GM12878 (cell line): ENCODE measurements around the gene PDE7B. TPM values are rescaled to one million over a fixed set of nuclear protein-coding genes. Genes with fewer than 3 reads are reported as not detected.

ENCODE experiments used
- ATAC-seq: fragments of 200-7000 bp; cut with Tn5 transposase; 3 replicates; pipeline ENCODE4 v1.9.1; 2020; ENCODE audit warnings: mild to moderate bottlenecking, moderate library complexity
- BruUV-seq: library from RNA; stranded (reverse); fragments of 400-500 nt; replicated peaks from 2 replicates; lab custom pipeline; 2021; lab: Mats Ljungman, UMichigan
- CTCF ChIA-PET: fragments of 300-600 bp; sonication (Branson Sonifier 250); formaldehyde crosslinking; extraction: SDS; loops from one replicate; lab custom pipeline; 2021; ENCODE audit warnings: inconsistent platforms; lab: Yijun Ruan, JAX
- POLR2A ChIA-PET: fragments of 350-600 bp; formaldehyde crosslinking; extraction: SDS; loops from one replicate; lab custom pipeline; 2021; ENCODE audit warnings: inconsistent platforms; lab: Charles Lee
- RAD21 ChIA-PET: fragments of 300-600 bp; sonication (Branson Sonifier 250); formaldehyde crosslinking; loops from one replicate; lab custom pipeline; 2023; ENCODE audit warnings: antibody characterized with exemption; ENCODE audit not compliant: unreplicated experiment; lab: Charles Lee
- SMC1A ChIA-PET: fragments of 300-600 bp; sonication (Branson Sonifier 250); formaldehyde crosslinking; loops from one replicate; lab custom pipeline; 2023; ENCODE audit not compliant: unreplicated experiment, uncharacterized antibody; lab: Charles Lee
- DNase-seq: peaks from one replicate; pipeline ENCODE4 v3.0.0-alpha.2; 2011; ENCODE audit warnings: low read depth, low spot score
- FAIRE-seq: peaks from 3 replicates; lab custom pipeline; 2011; peaks lifted over from hg19 to GRCh38; lab: Jason Lieb, UNC
- H2AFZ ChIP-seq: 2 replicates; pipeline ENCODE4 v1.6.0; 2011; ENCODE audit warnings: low read depth, low read length, control low read depth; ENCODE audit not compliant: control insufficient read depth
- H3K27ac ChIP-seq: 2 replicates; pipeline ENCODE4 v1.5.1; 2011; ENCODE audit warnings: control low read depth; ENCODE audit not compliant: control insufficient read depth, insufficient read depth
- H3K27me3 ChIP-seq, 2 experiments: replicated peaks in 1 of 2; 2 replicates each; pipeline versions ENCODE4 v1.6.0 to v1.6.1; 2011; ENCODE audit warnings: low read length in 1 of 2; ENCODE audit not compliant: control insufficient read depth in 2 of 2, insufficient read depth in 2 of 2
- H3K36me3 ChIP-seq, 2 experiments: 2 replicates each; pipeline ENCODE4 v1.5.1; 2011; ENCODE audit warnings: low read length in 1 of 2; ENCODE audit not compliant: control insufficient read depth in 2 of 2, insufficient read depth in 2 of 2
- H3K4me1 ChIP-seq: 2 replicates; pipeline ENCODE4 v1.6.1; 2011; ENCODE audit warnings: mild to moderate bottlenecking, low read length, moderate library complexity, mixed read lengths; ENCODE audit not compliant: control insufficient read depth, insufficient read depth
- H3K4me2 ChIP-seq: 2 replicates; pipeline ENCODE4 v1.6.0; 2011; ENCODE audit warnings: control low read depth; ENCODE audit not compliant: control insufficient read depth, insufficient read depth
- H3K4me3 ChIP-seq: fragments of 200-600 bp; sonication (generic); 2 replicates; pipeline ENCODE4 v1.5.1; 2016
- H3K79me2 ChIP-seq: 2 replicates; pipeline ENCODE4 v1.6.0; 2011; ENCODE audit warnings: low read length; ENCODE audit not compliant: control insufficient read depth, insufficient read depth
- H3K9ac ChIP-seq: 2 replicates; pipeline ENCODE4 v1.8.0; 2011; ENCODE audit warnings: low read length, control low read depth, mixed read lengths; ENCODE audit not compliant: control insufficient read depth, insufficient read depth
- H3K9me3 ChIP-seq: replicated peaks from 3 replicates; pipeline ENCODE4 v1.5.1; 2011; ENCODE audit warnings: mild to moderate bottlenecking, low read length; ENCODE audit not compliant: control insufficient read depth, insufficient read depth
- H4K20me1 ChIP-seq: 2 replicates; pipeline ENCODE4 v1.6.0; 2011; ENCODE audit not compliant: control insufficient read depth, insufficient read depth
- CBFB ChIP-seq: IDR thresholded peaks from 2 replicates; pipeline ENCODE4 v1.6.1; 2016; ENCODE audit warnings: antibody characterized with exemption, low read depth
- FOS ChIP-seq: IDR thresholded peaks from 3 replicates; pipeline ENCODE4 v1.6.1; 2011; ENCODE audit warnings: borderline replicate concordance; ENCODE audit not compliant: insufficient read length; ENCODE audit errors: extremely low read depth
- HDGF ChIP-seq: fragments of 450-650 bp; IDR thresholded peaks from 2 replicates; pipeline ENCODE4 v1.6.1; 2016; ENCODE audit warnings: antibody characterized with exemption
- MXI1 ChIP-seq: fragments of 150-350 bp; IDR thresholded peaks from 2 replicates; pipeline ENCODE4 v1.6.1; 2011; ENCODE audit warnings: low read depth, mild to moderate bottlenecking, inconsistent platforms, low read length, improper control_type of control experiment
- NFYB ChIP-seq: IDR thresholded peaks from 2 replicates; pipeline ENCODE4 v1.6.1; 2011; ENCODE audit warnings: low read depth, mild to moderate bottlenecking, low read length, improper control_type of control experiment, moderate library complexity; ENCODE audit not compliant: insufficient read depth
- PKNOX1 ChIP-seq: fragments of 450-650 bp; IDR thresholded peaks from 2 replicates; pipeline ENCODE4 v1.6.1; 2016; ENCODE audit warnings: mild to moderate bottlenecking
- POLR2AphosphoS2 ChIP-seq: IDR thresholded peaks from 2 replicates; pipeline ENCODE4 v1.6.1; 2011; ENCODE audit warnings: low read depth, mild to moderate bottlenecking, low read length, improper control_type of control experiment, moderate library complexity
- RFX5 ChIP-seq: IDR thresholded peaks from 2 replicates; pipeline ENCODE4 v1.6.1; 2011; ENCODE audit warnings: low read depth, low read length, improper control_type of control experiment
- SIX5 ChIP-seq: IDR thresholded peaks from 2 replicates; pipeline ENCODE4 v1.6.1; 2011; ENCODE audit warnings: mild to moderate bottlenecking, low read depth, low read length, moderate library complexity; ENCODE audit not compliant: severe bottlenecking
- SKIL ChIP-seq: fragments of 450-650 bp; IDR thresholded peaks from 2 replicates; pipeline ENCODE4 v1.6.1; 2017; ENCODE audit warnings: mild to moderate bottlenecking, low read depth, inconsistent platforms; ENCODE audit not compliant: poor library complexity, severe bottlenecking
- SMAD1 ChIP-seq: fragments of 450-650 bp; IDR thresholded peaks from 2 replicates; pipeline ENCODE4 v1.6.1; 2018; ENCODE audit warnings: mild to moderate bottlenecking, low read depth; ENCODE audit not compliant: partially characterized antibody
- SP1 ChIP-seq: IDR thresholded peaks from one replicate; pipeline ENCODE4 v1.6.1; 2011; ENCODE audit warnings: low read depth, low read length
- SREBF1 ChIP-seq: IDR thresholded peaks from 2 replicates; pipeline ENCODE4 v1.6.1; 2012; ENCODE audit warnings: mild to moderate bottlenecking, low read length
- SRF ChIP-seq, 2 experiments: IDR thresholded peaks; 2 replicates each; pipeline ENCODE4 v1.6.1; 2011; ENCODE audit warnings: low read depth in 2 of 2, low read length in 2 of 2, mild to moderate bottlenecking in 1 of 2, moderate library complexity in 1 of 2
- SUPT20H ChIP-seq: IDR thresholded peaks from 2 replicates; pipeline ENCODE4 v1.6.1; 2011; ENCODE audit warnings: low read depth, mild to moderate bottlenecking, low read length, moderate library complexity, borderline replicate concordance; ENCODE audit not compliant: control insufficient read depth
- YY1 ChIP-seq: IDR thresholded peaks from 2 replicates; pipeline ENCODE4 v1.6.1; 2011; ENCODE audit warnings: low read depth, mild to moderate bottlenecking, low read length
- WGBS: methylation state at CpG from one replicate; pipeline ENCODE4 v1.1.6; 2016; ENCODE audit warnings: low lambda C conversion rate; ENCODE audit not compliant: insufficient replicate concordance, insufficient coverage; ENCODE audit errors: missing lambda C conversion rate; 5-methylcytosine and 5-hydroxymethylcytosine counted together
- in situ Hi-C: fragments of 300-500 bp; cut with MboI; formaldehyde crosslinking; loops from 9 replicates; pipeline ENCODE4 v1.14.3; 2018; ENCODE audit warnings: mixed read lengths
- intact Hi-C: fragments of 100-400 bp; cut with micrococcal nuclease; formaldehyde crosslinking; loops from one replicate; pipeline ENCODE4 v1.14.2; 2022; ENCODE audit not compliant: unreplicated experiment
- polyA plus RNA-seq, 11 experiments: library from polyadenylated mRNA; depleted of rRNA in 4 of 11; unstranded in 6 of 11; stranded (reverse) in 5 of 11; fragments of >200 nt; fragmentation: Nextera tagmentation in 4 of 11; fragmentation: Illumina TruSeq in 1 of 11; extraction: Ambion mirVana in 4 of 11; extraction: Trizol in 1 of 11; gene quantifications; 1 replicate in 1 of 11; 2 replicates in 10 of 11; pipeline versions ENCODE4 v1.2.1 to v1.2.3, GENCODE V29; 2011 to 2016; ENCODE audit warnings: inconsistent platforms in 2 of 11, missing spikeins in 2 of 11, low read depth in 1 of 11
- total RNA-seq, 4 experiments: library from RNA; depleted of rRNA in 3 of 4; stranded (reverse); fragments of >200 nt in 3 of 4; fragmentation: Illumina TruSeq in 1 of 4; extraction: Trizol in 1 of 4; gene quantifications; 2 replicates each; pipeline versions ENCODE4 v1.2.1 to v1.2.3, GENCODE V29; 2013 to 2021

Gene PDE7B
- total and polyA plus RNA-seq, 10 of the 15 experiments (the other 5 are each of a cell fraction or from before 2014, with no cell fraction given): not detected

GRCh38 chr6:136125585-136125984 is 274.1 kb downstream of the PDE7B start:
- no peak overlapping the region for H3K4me2 ChIP-seq
- no peaks in the 10 kb centered on the region for H3K4me1 ChIP-seq
- ChIA-PET CTCF (no interaction called here), RAD21 (no interaction called here), SMC1A (no interaction called here), POLR2A (no interaction called here)
- intact Hi-C loops (no loop called here), in situ Hi-C loops (no loop called here)
- H2AFZ ChIP-seq: no peak overlapping the region
- H3K4me3 ChIP-seq: no peak overlapping the region
- FAIRE-seq (no peak), ATAC-seq (no peak), DNase-seq (no peak)
- 15% methylated on average over 2 of the region's 2 CpGs for WGBS
- H3K79me2 ChIP-seq: no peaks in the 10 kb centered on the region
- no peak overlapping the region for H3K27ac ChIP-seq
- no peaks in the 10 kb centered on the region for H3K9me3 ChIP-seq
- no peaks in the 10 kb centered on the region for H3K36me3 ChIP-seq
- BruUV-seq: no TSS peak
- no peak overlapping the region for H3K9ac ChIP-seq
- H3K27me3 ChIP-seq: no peaks in the 10 kb centered on the region; a peak in 1 of 4 replicates
- TF ChIP-seq HDGF (no peak), POLR2AphosphoS2 (no peak), RFX5 (no peak), MXI1 (no peak), NFYB (no peak), SMAD1 (no peak), SUPT20H (no peak), SREBF1 (no peak), SRF (IDR thresholded peaks at IDR 0.05; ENCODE audit: low read depth in 2 of 2, low read length in 2 of 2) (no peak)
- no peaks in the 10 kb centered on the region for H4K20me1 ChIP-seq

DNA sequence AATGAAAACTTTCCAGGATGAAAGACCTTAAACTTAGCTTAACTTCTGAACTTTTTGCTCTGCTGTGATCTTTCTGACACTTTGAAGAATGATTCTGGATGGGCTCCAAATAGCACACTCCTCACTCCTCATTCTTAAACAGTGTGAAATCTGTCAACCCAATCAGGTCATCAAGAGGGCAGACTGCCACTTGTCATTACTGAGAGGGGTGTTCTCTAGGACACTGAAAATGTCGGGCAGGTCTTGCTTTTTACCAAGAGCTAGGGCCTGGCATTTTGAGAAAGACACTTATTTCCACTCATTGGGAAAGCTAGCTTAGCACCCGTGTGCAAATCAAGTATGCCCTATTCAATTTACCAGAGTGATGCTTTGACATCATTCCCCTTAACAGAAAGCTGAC is 276.4 kb downstream of the PDE7B start:
- no peak for FAIRE-seq
- Histone ChIP-seq H3K4me3 (no peak overlapping the region), H4K20me1 (no peaks in the 10 kb centered on the region), H3K27me3 (no peaks in the 10 kb centered on the region; a peak in 1 of 4 replicates), H3K9ac (no peak overlapping the region), H3K27ac (no peak overlapping the region), H3K9me3 (no peaks in the 10 kb centered on the region), H3K79me2 (no peaks in the 10 kb centered on the region), H2AFZ (no peak overlapping the region), H3K4me1 (no peaks in the 10 kb centered on the region), H3K4me2 (no peak overlapping the region), H3K36me3 (no peaks in the 10 kb centered on the region)
- BruUV-seq: no TSS peak
- intact Hi-C loops (no loop called here), in situ Hi-C loops (no loop called here)
- no peak for DNase-seq
- WGBS: 33% methylated on average over 2 of the region's 2 CpGs
- ChIA-PET POLR2A (no interaction called here), RAD21 (no interaction called here), SMC1A (interaction anchor here (0.6 kb wide), 1 partner anchor 910 kb away, joined by 3 read pairs; no protein-coding TSS in a partner anchor), CTCF (interaction anchor here (0.9 kb wide), 1 partner anchor 99 kb away, joined by 3 read pairs; no protein-coding TSS in a partner anchor)
- TF ChIP-seq YY1 (no peak), SP1 (no peak), SKIL (no peak), FOS (no peak), PKNOX1 (no peak), SIX5 (no peak), CBFB (no peak)
- ATAC-seq: no peak
